Measurements from ENCODE around the gene MYBL2. TPM values are rescaled to one million over a fixed set of nuclear protein-coding genes. Genes with fewer than 3 reads are reported as not detected.

The MYBL2 gene
- polyA plus RNA-seq, 3 donors, result 0.08 to 0.10 TPM; not detected in 1

DNA sequence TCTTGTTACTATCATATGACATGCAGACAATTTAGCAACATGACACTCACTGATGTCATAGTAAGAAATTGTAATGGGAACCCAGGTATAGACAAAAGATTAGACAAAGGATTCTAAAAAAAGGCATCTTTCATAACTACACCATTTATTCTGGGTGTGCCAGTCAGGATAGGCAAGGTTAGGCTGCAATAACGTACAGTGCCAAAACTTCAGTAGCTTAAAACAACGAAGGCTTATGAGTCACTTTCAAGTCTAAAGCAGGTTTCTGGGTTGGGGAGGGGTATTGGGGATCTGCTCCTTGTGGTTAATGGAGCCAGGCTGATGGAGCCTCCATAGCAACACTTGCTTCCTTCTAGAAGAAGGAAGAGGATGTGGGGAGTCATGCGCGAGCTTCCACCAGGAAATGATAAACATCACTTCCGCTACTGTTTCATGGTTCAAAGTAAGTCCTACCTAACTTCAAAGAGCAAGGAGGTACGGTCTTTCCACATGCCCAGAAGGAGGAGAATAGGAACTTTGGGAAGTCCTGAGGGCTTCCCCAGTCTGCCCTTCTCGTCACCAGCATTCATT is 61.9 kb downstream of the MYBL2 start:
- peak in 2 of 3 donors; percentile 16 to 49 for DNase-seq
- TF ChIP-seq, protein P1, sequence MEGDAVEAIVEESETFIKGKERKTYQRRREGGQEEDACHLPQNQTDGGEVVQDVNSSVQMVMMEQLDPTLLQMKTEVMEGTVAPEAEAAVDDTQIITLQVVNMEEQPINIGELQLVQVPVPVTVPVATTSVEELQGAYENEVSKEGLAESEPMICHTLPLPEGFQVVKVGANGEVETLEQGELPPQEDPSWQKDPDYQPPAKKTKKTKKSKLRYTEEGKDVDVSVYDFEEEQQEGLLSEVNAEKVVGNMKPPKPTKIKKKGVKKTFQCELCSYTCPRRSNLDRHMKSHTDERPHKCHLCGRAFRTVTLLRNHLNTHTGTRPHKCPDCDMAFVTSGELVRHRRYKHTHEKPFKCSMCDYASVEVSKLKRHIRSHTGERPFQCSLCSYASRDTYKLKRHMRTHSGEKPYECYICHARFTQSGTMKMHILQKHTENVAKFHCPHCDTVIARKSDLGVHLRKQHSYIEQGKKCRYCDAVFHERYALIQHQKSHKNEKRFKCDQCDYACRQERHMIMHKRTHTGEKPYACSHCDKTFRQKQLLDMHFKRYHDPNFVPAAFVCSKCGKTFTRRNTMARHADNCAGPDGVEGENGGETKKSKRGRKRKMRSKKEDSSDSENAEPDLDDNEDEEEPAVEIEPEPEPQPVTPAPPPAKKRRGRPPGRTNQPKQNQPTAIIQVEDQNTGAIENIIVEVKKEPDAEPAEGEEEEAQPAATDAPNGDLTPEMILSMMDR (IDR thresholded peaks at IDR 0.05), result no peak

GRCh38 chr20:43731469-43731868 is 64.6 kb downstream of the MYBL2 start:
- Histone ChIP-seq H2AFZ (ENCODE audit: insufficient read depth, low read depth, low read length, poor library complexity, severe bottlenecking) (no peak overlapping the region), H3K27ac (ENCODE audit: low read depth in 1 of 2, low read length in 2 of 2) (no peak overlapping the region), H3K9me3 (replicated peaks in 1 of 2; ENCODE audit: control insufficient read depth in 1 of 2, insufficient read depth in 1 of 2, low read length in 2 of 2) (no peaks in the 10 kb centered on the region), H3K79me2 (ENCODE audit: insufficient read depth, low read length) (no peaks in the 10 kb centered on the region), H3K9ac (ENCODE audit: insufficient read depth, low read length, poor library complexity, severe bottlenecking) (no peak overlapping the region), H3K4me1 (ENCODE audit: control insufficient read depth in 1 of 2, insufficient read depth in 2 of 2, low read length in 2 of 2) (no peaks in the 10 kb centered on the region), H3K4me2 (replicated peaks; ENCODE audit: extremely low read depth, low read length, poor library complexity, severe bottlenecking) (no peak overlapping the region), H3K27me3 (ENCODE audit: control insufficient read depth in 2 of 2, insufficient read depth in 2 of 2, low read length in 2 of 2) (no peaks in the 10 kb centered on the region), H3K4me3 (replicated peaks in 1 of 3; ENCODE audit: low read depth in 2 of 3, low read length in 3 of 3) (no peak overlapping the region), H3K36me3 (replicated peaks in 1 of 2; ENCODE audit: control insufficient read depth in 1 of 2, insufficient read depth in 2 of 2, low read length in 2 of 2) (no peaks in the 10 kb centered on the region), H4K20me1 (ENCODE audit: insufficient read depth, low read length) (no peaks in the 10 kb centered on the region)
- no peak overlapping the region for H3K27ac Mint-ChIP-seq
- TF ChIP-seq, protein P1 (IDR thresholded peaks at IDR 0.05), result no peak
- intact Hi-C loops (cut with micrococcal nuclease), result no loop called here
- H3K4me1 Mint-ChIP-seq, result peaks cover 7% of the 10 kb centered on the region
- 84% methylated on average over 6 of the region's 7 CpGs for WGBS (ENCODE audit: insufficient coverage)
- H3K27me3 Mint-ChIP-seq (ENCODE audit: low read depth in 3 of 3), result peaks cover 7 to 20% (median 10%) of the 10 kb centered on the region in 3 donors
- H3K4me3 Mint-ChIP-seq, result peak overlapping the region in 1 of 2 donors; percentile 22
- DNase-seq, result no peak
- H3K36me3 Mint-ChIP-seq, result no peaks in the 10 kb centered on the region
- H3K9me3 Mint-ChIP-seq, result peaks cover 0 to 7% (median 0%) of the 10 kb centered on the region in 7 donors

More for the DNA sequence above, 61.9 kb downstream of the MYBL2 start:
- no peaks in the 10 kb centered on the region for H3K4me1 ChIP-seq (ENCODE audit: control insufficient read depth in 1 of 2, insufficient read depth in 2 of 2, low read length in 2 of 2)
- intact Hi-C loops (cut with micrococcal nuclease), result no loop called here
- peaks cover 15% of the 10 kb centered on the region for H3K4me1 Mint-ChIP-seq
- no peaks in the 10 kb centered on the region for H3K36me3 Mint-ChIP-seq
- H3K27ac ChIP-seq (ENCODE audit: low read depth in 1 of 2, low read length in 2 of 2), result no peak overlapping the region
- no peaks in the 10 kb centered on the region for H4K20me1 ChIP-seq (ENCODE audit: insufficient read depth, low read length)
- no peaks in the 10 kb centered on the region for H3K36me3 ChIP-seq (replicated peaks in 1 of 2; ENCODE audit: control insufficient read depth in 1 of 2, insufficient read depth in 2 of 2, low read length in 2 of 2)
- H3K79me2 ChIP-seq (ENCODE audit: insufficient read depth, low read length), result no peaks in the 10 kb centered on the region
- WGBS (ENCODE audit: insufficient coverage), result 75% methylated on average over 2 of the region's 7 CpGs
- peaks cover 0 to 7% (median 0%) of the 10 kb centered on the region in 7 donors for H3K9me3 Mint-ChIP-seq
- H3K27me3 ChIP-seq (ENCODE audit: control insufficient read depth in 2 of 2, insufficient read depth in 2 of 2, low read length in 2 of 2), result no peaks in the 10 kb centered on the region
- H3K27ac Mint-ChIP-seq, result no peak overlapping the region
- no peak overlapping the region for H2AFZ ChIP-seq (ENCODE audit: insufficient read depth, low read depth, low read length, poor library complexity, severe bottlenecking)
- H3K4me3 Mint-ChIP-seq, result no peak overlapping the region
- H3K4me2 ChIP-seq (replicated peaks; ENCODE audit: extremely low read depth, low read length, poor library complexity, severe bottlenecking), result no peak overlapping the region
- H3K9ac ChIP-seq (ENCODE audit: insufficient read depth, low read length, poor library complexity, severe bottlenecking), result no peak overlapping the region
- no peaks in the 10 kb centered on the region for H3K9me3 ChIP-seq (replicated peaks in 1 of 2; ENCODE audit: control insufficient read depth in 1 of 2, insufficient read depth in 1 of 2, low read length in 2 of 2)
- H3K4me3 ChIP-seq (replicated peaks in 1 of 3; ENCODE audit: low read depth in 2 of 3, low read length in 3 of 3), result no peak overlapping the region
- H3K27me3 Mint-ChIP-seq (ENCODE audit: low read depth in 3 of 3), result peaks cover 7 to 12% (median 9%) of the 10 kb centered on the region in 3 donors

Data from CD14-positive monocyte (primary cell).